Loucy (cell line): Measurements from ENCODE around the gene ASPHD2.

ENCODE experiments used
- EZH2phosphoT487 ChIP-seq: fragments of 200-600 bp; IDR thresholded peaks from 2 replicates; pipeline ENCODE4 v1.6.1; 2018; ENCODE audit warnings: antibody characterized with exemption, mild to moderate bottlenecking, moderate library complexity, borderline replicate concordance
- TF ChIP-seq, protein P1 (sequence below): fragments of 200-600 bp; sonication (generic); conservative IDR thresholded peaks from 2 replicates; pipeline ENCODE4 v1.5.1; 2014; ENCODE audit warnings: mild to moderate bottlenecking, antibody characterized with exemption, low read length

DNA sequence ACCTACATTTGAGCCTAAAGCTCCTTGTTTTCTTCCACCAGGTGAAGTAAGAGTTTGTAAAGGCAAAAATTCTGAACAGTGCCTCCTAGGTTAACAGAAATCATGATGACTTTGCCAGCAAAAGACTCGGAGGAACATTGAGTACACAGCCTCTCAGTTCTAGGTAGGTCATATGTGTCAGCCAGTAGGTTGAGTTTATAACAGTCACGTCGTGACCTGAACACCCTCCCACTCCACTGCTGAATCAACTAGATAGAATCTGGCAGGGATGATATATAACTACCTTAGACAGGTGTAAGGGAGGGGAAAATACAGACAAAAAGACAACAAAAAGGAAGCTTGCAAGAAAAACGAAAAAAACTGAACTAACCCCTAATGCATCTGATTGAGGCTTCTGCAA lies 12.8 kb upstream of the ASPHD2 start:
- TF ChIP-seq, protein P1, sequence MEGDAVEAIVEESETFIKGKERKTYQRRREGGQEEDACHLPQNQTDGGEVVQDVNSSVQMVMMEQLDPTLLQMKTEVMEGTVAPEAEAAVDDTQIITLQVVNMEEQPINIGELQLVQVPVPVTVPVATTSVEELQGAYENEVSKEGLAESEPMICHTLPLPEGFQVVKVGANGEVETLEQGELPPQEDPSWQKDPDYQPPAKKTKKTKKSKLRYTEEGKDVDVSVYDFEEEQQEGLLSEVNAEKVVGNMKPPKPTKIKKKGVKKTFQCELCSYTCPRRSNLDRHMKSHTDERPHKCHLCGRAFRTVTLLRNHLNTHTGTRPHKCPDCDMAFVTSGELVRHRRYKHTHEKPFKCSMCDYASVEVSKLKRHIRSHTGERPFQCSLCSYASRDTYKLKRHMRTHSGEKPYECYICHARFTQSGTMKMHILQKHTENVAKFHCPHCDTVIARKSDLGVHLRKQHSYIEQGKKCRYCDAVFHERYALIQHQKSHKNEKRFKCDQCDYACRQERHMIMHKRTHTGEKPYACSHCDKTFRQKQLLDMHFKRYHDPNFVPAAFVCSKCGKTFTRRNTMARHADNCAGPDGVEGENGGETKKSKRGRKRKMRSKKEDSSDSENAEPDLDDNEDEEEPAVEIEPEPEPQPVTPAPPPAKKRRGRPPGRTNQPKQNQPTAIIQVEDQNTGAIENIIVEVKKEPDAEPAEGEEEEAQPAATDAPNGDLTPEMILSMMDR: no peak
- TF ChIP-seq EZH2phosphoT487: no peak
